ENCODE measurements around the gene SLC6A11. TPM values are rescaled to one million over a fixed set of nuclear protein-coding genes. Genes with fewer than 3 reads are reported as not detected.

Gene SLC6A11
- total RNA-seq, 1 experiment from 2014 or later, result not detected

- POLR2A ChIA-PET (ENCODE audit: low non-redundant PET), result no interaction called here
- no TSS peak for BruUV-seq (replicated peaks)
Measured at GRCh38 chr3:10985181-10985580, 169.2 kb downstream of the SLC6A11 start.

DNA sequence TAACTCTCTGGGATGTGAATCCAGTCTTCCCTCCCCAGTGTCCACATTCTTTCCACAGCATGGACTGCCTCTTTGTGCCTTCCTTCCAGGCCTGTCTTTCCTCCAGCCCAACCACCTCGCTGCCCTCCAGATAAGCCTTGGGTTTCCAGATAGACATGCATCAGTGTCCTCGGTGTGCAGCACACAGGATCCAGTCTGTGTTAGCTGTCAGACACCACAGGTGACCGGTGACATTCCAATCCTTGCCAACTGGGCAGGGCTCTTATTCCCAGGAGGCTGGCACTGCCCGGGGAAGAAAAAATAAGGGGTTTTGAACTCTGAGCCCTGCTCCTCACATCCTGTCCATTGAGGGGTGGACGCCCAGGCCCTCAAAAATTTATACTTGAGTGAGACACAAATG is 170.6 kb downstream of the SLC6A11 start:
- Histone ChIP-seq H3K9me3 (ENCODE audit: low read depth, low read length, poor library complexity, severe bottlenecking) (no peaks in the 10 kb centered on the region), H3K4me1 (ENCODE audit: insufficient read depth, low read length, poor library complexity, severe bottlenecking) (no peaks in the 10 kb centered on the region), H3K27ac (ENCODE audit: low read depth, low read length, poor library complexity, severe bottlenecking) (no peak overlapping the region), H3K36me3 (ENCODE audit: insufficient read depth, low read length, poor library complexity, severe bottlenecking) (no peaks in the 10 kb centered on the region), H3K4me3 (ENCODE audit: low read depth, low read length, poor library complexity, severe bottlenecking) (no peak overlapping the region), H3K27me3 (replicated peaks; ENCODE audit: insufficient read depth, low read depth, low read length, poor library complexity) (peaks cover 37% of the 10 kb centered on the region)
- BruUV-seq (replicated peaks), result no TSS peak
- DNase-seq (ENCODE audit: low spot score), result no peak
- ChIA-PET CTCF (no interaction called here), POLR2A (ENCODE audit: low non-redundant PET) (no interaction called here)
- intact Hi-C loops (cut with micrococcal nuclease; ENCODE audit: unreplicated experiment), result no loop called here
- no peak for TF ChIP-seq CTCF (conservative IDR thresholded peaks at IDR 0.05; ENCODE audit: low read depth, low read length)
- TF ChIP-seq EZH2 (IDR thresholded peaks at IDR 0.05; ENCODE audit: borderline replicate concordance, low read depth, low read length, poor library complexity, severe bottlenecking), result no peak

More at GRCh38 chr3:10985181-10985580, 169.2 kb downstream of the SLC6A11 start:
- Histone ChIP-seq H3K9me3 (ENCODE audit: low read depth, low read length, poor library complexity, severe bottlenecking) (no peaks in the 10 kb centered on the region), H3K36me3 (ENCODE audit: insufficient read depth, low read length, poor library complexity, severe bottlenecking) (no peaks in the 10 kb centered on the region), H3K4me3 (ENCODE audit: low read depth, low read length, poor library complexity, severe bottlenecking) (no peak overlapping the region), H3K27ac (ENCODE audit: low read depth, low read length, poor library complexity, severe bottlenecking) (no peak overlapping the region), H3K4me1 (ENCODE audit: insufficient read depth, low read length, poor library complexity, severe bottlenecking) (no peaks in the 10 kb centered on the region), H3K27me3 (replicated peaks; ENCODE audit: insufficient read depth, low read depth, low read length, poor library complexity) (peaks cover 35% of the 10 kb centered on the region)
- intact Hi-C loops (cut with micrococcal nuclease; ENCODE audit: unreplicated experiment), result no loop called here
- TF ChIP-seq EZH2 (IDR thresholded peaks at IDR 0.05; ENCODE audit: borderline replicate concordance, low read depth, low read length, poor library complexity, severe bottlenecking) (no peak), CTCF (conservative IDR thresholded peaks at IDR 0.05; ENCODE audit: low read depth, low read length) (no peak)
- CTCF ChIA-PET, result no interaction called here
- no peak for DNase-seq (ENCODE audit: low spot score)

DNA sequence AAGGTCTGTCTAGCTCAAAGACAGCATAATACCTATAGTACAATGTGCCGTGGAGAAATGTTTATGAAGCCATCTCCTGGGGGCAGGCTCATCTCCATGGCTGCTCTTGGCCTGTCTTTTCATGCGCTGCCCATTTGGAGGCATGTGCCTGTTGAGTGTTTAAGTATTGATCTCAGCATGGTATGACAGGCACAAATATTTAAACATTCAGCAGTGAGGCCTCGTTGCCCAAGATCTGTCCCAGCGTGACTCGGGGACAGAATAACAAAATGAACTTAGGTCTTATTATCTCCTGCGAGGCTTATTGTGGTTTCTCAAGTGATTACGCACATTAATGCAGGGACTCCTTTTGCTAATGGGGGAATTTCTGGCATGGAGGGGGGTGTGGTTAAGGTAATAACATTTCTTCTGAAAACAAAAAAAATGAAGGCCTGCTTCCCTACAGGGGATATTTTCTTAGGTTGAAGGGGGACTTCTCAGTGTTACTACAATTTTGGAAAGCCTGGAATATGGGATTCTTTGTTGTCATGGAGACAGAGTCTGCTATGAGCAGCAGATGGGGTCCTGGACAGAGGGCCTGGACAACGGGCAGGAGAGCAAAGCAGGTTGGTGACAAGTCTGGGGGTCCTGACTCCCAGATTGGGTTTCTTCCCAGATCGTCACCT is 172.1 kb downstream of the SLC6A11 start:
- Histone ChIP-seq H3K9me3 (ENCODE audit: low read depth, low read length, poor library complexity, severe bottlenecking) (no peaks in the 10 kb centered on the region), H3K27me3 (replicated peaks; ENCODE audit: insufficient read depth, low read depth, low read length, poor library complexity) (peaks cover 34% of the 10 kb centered on the region), H3K36me3 (ENCODE audit: insufficient read depth, low read length, poor library complexity, severe bottlenecking) (no peaks in the 10 kb centered on the region), H3K4me3 (ENCODE audit: low read depth, low read length, poor library complexity, severe bottlenecking) (no peak overlapping the region), H3K27ac (ENCODE audit: low read depth, low read length, poor library complexity, severe bottlenecking) (no peak overlapping the region), H3K4me1 (ENCODE audit: insufficient read depth, low read length, poor library complexity, severe bottlenecking) (no peaks in the 10 kb centered on the region)
- intact Hi-C loops (cut with micrococcal nuclease; ENCODE audit: unreplicated experiment), result no loop called here
- TF ChIP-seq EZH2 (IDR thresholded peaks at IDR 0.05; ENCODE audit: borderline replicate concordance, low read depth, low read length, poor library complexity, severe bottlenecking) (no peak), CTCF (conservative IDR thresholded peaks at IDR 0.05; ENCODE audit: low read depth, low read length) (no peak)
- no TSS peak for BruUV-seq (replicated peaks)
- no peak for DNase-seq (ENCODE audit: low spot score)
- CTCF ChIA-PET, result no interaction called here
- POLR2A ChIA-PET (ENCODE audit: low non-redundant PET), result no interaction called here
